H1 (cell line): ENCODE measurements around the gene SELENBP1. TPM values are rescaled to one million over a fixed set of nuclear protein-coding genes. Genes with fewer than 3 reads are reported as not detected.

ENCODE experiments used
- CTCF ChIA-PET: fragments of 300-600 bp; sonication (Branson Sonifier 250); formaldehyde crosslinking; loops from one replicate; lab custom pipeline; 2021; ENCODE audit not compliant: partially characterized antibody; lab: Charles Lee
- POLR2A ChIA-PET: fragments of 300-600 bp; sonication (Branson Sonifier 250); formaldehyde crosslinking; loops from one replicate; lab custom pipeline; 2021; ENCODE audit warnings: inconsistent platforms; ENCODE audit not compliant: partially characterized antibody; lab: Charles Lee
- DNase-seq, 2 experiments: peaks; one replicate each; pipeline versions ENCODE4 v3.0.0 to v3.0.0-alpha.2; 2010 to 2022; ENCODE audit warnings: low spot score in 2 of 2, low read depth in 1 of 2, mixed read lengths in 1 of 2
- FAIRE-seq: peaks from 2 replicates; lab custom pipeline; 2011; peaks lifted over from hg19 to GRCh38; lab: Jason Lieb, UNC
- H2AFZ ChIP-seq: 2 replicates; pipeline ENCODE4 v1.8.1; 2012; ENCODE audit warnings: low read length, inconsistent platforms
- H2AK5ac ChIP-seq: 2 replicates; pipeline ENCODE4 v1.6.1; 2013; ENCODE audit warnings: low read depth, low read length
- H2BK120ac ChIP-seq: replicated peaks from 2 replicates; pipeline ENCODE3; 2013; ENCODE audit warnings: low read depth, low read length, inconsistent platforms
- H2BK12ac ChIP-seq: 2 replicates; pipeline ENCODE4 v1.6.1; 2013; ENCODE audit warnings: low read depth, low read length
- H2BK15ac ChIP-seq: 2 replicates; pipeline ENCODE4 v1.6.1; 2013; ENCODE audit warnings: low read length
- H2BK20ac ChIP-seq: 2 replicates; pipeline ENCODE4 v1.6.1; 2013; ENCODE audit warnings: low read length
- H2BK5ac ChIP-seq: 2 replicates; pipeline ENCODE4 v1.6.1; 2013; ENCODE audit warnings: low read depth, low read length
- H3K14ac ChIP-seq: 2 replicates; pipeline ENCODE4 v1.6.1; 2013; ENCODE audit warnings: inconsistent platforms; ENCODE audit not compliant: insufficient read length
- H3K18ac ChIP-seq: 2 replicates; pipeline ENCODE4 v1.6.1; 2013; ENCODE audit warnings: low read length; ENCODE audit errors: extremely low read depth
- H3K23ac ChIP-seq: 2 replicates; pipeline ENCODE4 v1.6.1; 2013; ENCODE audit warnings: inconsistent platforms; ENCODE audit not compliant: insufficient read length
- H3K23me2 ChIP-seq: 2 replicates; pipeline ENCODE4 v1.6.1; 2013; ENCODE audit warnings: low read depth, low read length
- H3K27ac ChIP-seq: 2 replicates; pipeline ENCODE4 v1.6.1; 2011; ENCODE audit warnings: low read depth, low read length, inconsistent platforms
- H3K27me3 ChIP-seq, 4 experiments: replicated peaks in 1 of 4; 1 replicate in 1 of 4; 2 replicates in 3 of 4; pipeline versions ENCODE4 v1.6.1 to v1.8.1; 2011 to 2013; ENCODE audit warnings: low read length in 3 of 4, mild to moderate bottlenecking in 3 of 4, inconsistent platforms in 2 of 4, mixed read lengths in 2 of 4, moderate library complexity in 1 of 4; ENCODE audit not compliant: control insufficient read depth in 3 of 4, insufficient read depth in 3 of 4; ENCODE audit errors: extremely low read depth in 1 of 4
- H3K36me3 ChIP-seq, 4 experiments: 2 replicates each; pipeline versions ENCODE4 v1.6.1 to v1.8.1; 2011 to 2013; ENCODE audit warnings: mild to moderate bottlenecking in 4 of 4, low read length in 3 of 4, moderate library complexity in 2 of 4, control low read depth in 1 of 4, inconsistent platforms in 1 of 4; ENCODE audit not compliant: insufficient read depth in 4 of 4, control insufficient read depth in 2 of 4
- H3K4ac ChIP-seq: replicated peaks from 2 replicates; pipeline ENCODE3; 2013; ENCODE audit warnings: low read length, low read depth, mixed read lengths, inconsistent platforms; ENCODE audit not compliant: insufficient read length
- H3K4me1 ChIP-seq, 4 experiments: replicated peaks in 1 of 4; 1 replicate in 1 of 4; 2 replicates in 3 of 4; pipeline versions ENCODE4 v1.6.1 to v1.8.1; 2011 to 2013; ENCODE audit warnings: low read length in 3 of 4, inconsistent platforms in 2 of 4, mixed read lengths in 1 of 4; ENCODE audit not compliant: insufficient read depth in 4 of 4, control insufficient read depth in 3 of 4
- H3K4me2 ChIP-seq, 2 experiments: 2 replicates each; pipeline versions ENCODE4 v1.6.1 to v1.8.1; 2011 to 2013; ENCODE audit warnings: low read depth in 2 of 2, low read length in 2 of 2, control low read depth in 1 of 2, inconsistent platforms in 1 of 2, mild to moderate bottlenecking in 1 of 2; ENCODE audit not compliant: insufficient read depth in 1 of 2
- H3K4me3 ChIP-seq, 4 experiments: fragments of 200-600, 300-600 bp in 1 of 4; sonication (generic), shearing (Covaris generic), sonication (Bioruptor Twin) in 1 of 4; 2 replicates each; pipeline versions ENCODE4 v1.5.1 to v1.8.1; 2011 to 2016; ENCODE audit warnings: low read length in 4 of 4, low read depth in 3 of 4, control low read depth in 2 of 4, inconsistent platforms in 2 of 4, mild to moderate bottlenecking in 2 of 4, mixed read lengths in 1 of 4, moderate library complexity in 1 of 4; ENCODE audit not compliant: insufficient read depth in 2 of 4; ENCODE audit errors: extremely low read depth in 1 of 4
- H3K56ac ChIP-seq: replicated peaks from 2 replicates; pipeline ENCODE3; 2013; ENCODE audit warnings: low read depth, mild to moderate bottlenecking, mixed read lengths, low read length, inconsistent platforms; ENCODE audit not compliant: insufficient read length
- H3K79me1 ChIP-seq: 2 replicates; pipeline ENCODE4 v1.6.1; 2013; ENCODE audit warnings: low read depth, low read length, control low read depth
- H3K79me2 ChIP-seq, 2 experiments: 2 replicates each; pipeline versions ENCODE4 v1.6.1 to v1.8.1; 2012 to 2013; ENCODE audit warnings: low read length in 2 of 2, mild to moderate bottlenecking in 2 of 2, inconsistent platforms in 1 of 2; ENCODE audit not compliant: insufficient read depth in 2 of 2, control insufficient read depth in 1 of 2
- H3K9ac ChIP-seq, 4 experiments: replicated peaks in 1 of 4; 1 replicate in 1 of 4; 2 replicates in 3 of 4; pipeline versions ENCODE4 v1.6.1 to v1.8.1; 2011 to 2013; ENCODE audit warnings: low read depth in 3 of 4, low read length in 3 of 4, control low read depth in 2 of 4, mild to moderate bottlenecking in 2 of 4, moderate library complexity in 2 of 4, inconsistent platforms in 1 of 4; ENCODE audit errors: extremely low read depth in 1 of 4
- H3K9me3 ChIP-seq, 2 experiments: 2 replicates each; pipeline versions ENCODE4 v1.6.1 to v1.8.1; 2012 to 2013; ENCODE audit warnings: mild to moderate bottlenecking in 2 of 2, moderate library complexity in 2 of 2, control low read depth in 1 of 2, inconsistent platforms in 1 of 2, low read depth in 1 of 2, low read length in 1 of 2, mixed read lengths in 1 of 2; ENCODE audit not compliant: insufficient read depth in 2 of 2
- H4K20me1 ChIP-seq, 2 experiments: replicated peaks in 1 of 2; 2 replicates each; pipeline versions ENCODE3 to v1.8.1; 2011 to 2013; ENCODE audit warnings: inconsistent platforms in 2 of 2, low read length in 2 of 2, mild to moderate bottlenecking in 1 of 2; ENCODE audit not compliant: insufficient read depth in 2 of 2, control insufficient read depth in 1 of 2
- H4K5ac ChIP-seq: 2 replicates; pipeline ENCODE4 v1.6.1; 2013; ENCODE audit warnings: low read length, low read depth, mixed read lengths, inconsistent platforms; ENCODE audit not compliant: insufficient read length
- H4K8ac ChIP-seq: 2 replicates; pipeline ENCODE4 v1.8.0; 2013; ENCODE audit warnings: mild to moderate bottlenecking, moderate library complexity, low read length, inconsistent platforms; ENCODE audit not compliant: insufficient read depth; ENCODE audit errors: extremely low read depth
- H4K91ac ChIP-seq: replicated peaks from 2 replicates; pipeline ENCODE3; 2013; ENCODE audit warnings: low read length, mixed read lengths, inconsistent platforms; ENCODE audit not compliant: insufficient read length
- ASH2L ChIP-seq: fragments of 200-600, 300-600 bp; sonication (generic); IDR thresholded peaks from one replicate; pipeline ENCODE4 v1.7.1; 2017; ENCODE audit warnings: low read length
- CBX5 ChIP-seq: fragments of 300-800, 300-1000 bp; sonication (generic); IDR thresholded peaks from 2 replicates; pipeline ENCODE4 v1.7.1; 2016; ENCODE audit warnings: antibody characterized with exemption, low read length, low read depth
- KDM1A ChIP-seq: fragments of 200-600, 300-600 bp; sonication (generic); IDR thresholded peaks from 2 replicates; pipeline ENCODE4 v1.7.1; 2016; ENCODE audit warnings: mild to moderate bottlenecking, low read length, borderline replicate concordance
- SUZ12 ChIP-seq: fragments of 200-600 bp; sonication (generic); IDR thresholded peaks from 2 replicates; pipeline ENCODE4 v1.6.1; 2012; ENCODE audit warnings: mild to moderate bottlenecking, inconsistent platforms, low read length, moderate library complexity, mixed read lengths
- TAF1 ChIP-seq: IDR thresholded peaks from 2 replicates; pipeline ENCODE4 v1.6.1; 2011; ENCODE audit warnings: mild to moderate bottlenecking, low read depth, low read length
- WGBS, 2 experiments: shearing (Covaris generic) in 1 of 2; methylation state at CpG; one replicate each; pipeline versions ENCODE4 v1.1.6 to v1.1.7; 2013 to 2015; ENCODE audit warnings: low lambda C conversion rate in 2 of 2, mixed read lengths in 2 of 2, inconsistent platforms in 1 of 2, low coverage in 1 of 2, missing lambda C conversion rate in 1 of 2; ENCODE audit not compliant: insufficient replicate concordance in 2 of 2, insufficient coverage in 1 of 2, insufficient read length in 1 of 2; ENCODE audit errors: extremely low coverage in 1 of 2, missing lambda C conversion rate in 1 of 2; 5-methylcytosine and 5-hydroxymethylcytosine counted together
- polyA plus RNA-seq, 7 experiments: library from polyadenylated mRNA; depleted of rRNA in 3 of 7; stranded (reverse) in 5 of 7; unstranded in 2 of 7; fragments of >200 nt in 5 of 7; fragments of 200-250 nt in 2 of 7; gene quantifications; 1 replicate in 5 of 7; 2 replicates in 1 of 7; 4 replicates in 1 of 7; pipeline versions ENCODE4 v1.2.1 to v1.2.3, GENCODE V29; 2011 to 2013; ENCODE audit warnings: missing spikeins in 2 of 7, mixed read lengths in 2 of 7
- total RNA-seq: library from RNA; stranded (reverse); fragmentation: NEBNext Ultra II Directional; extraction: Animal tissue kit (Norgen Biotek cat#: 25700); gene quantifications from 2 replicates; pipeline ENCODE4 v1.2.1, GENCODE V29; 2021

SELENBP1 gene
- total and polyA plus RNA-seq, 2 of the 8 experiments (the other 6 are each of a cell fraction or from before 2014, with no cell fraction given) = 20.0 to 32.4 TPM

- Histone ChIP-seq H3K18ac (no peak overlapping the region), H2BK12ac (no peak overlapping the region), H3K27ac (no peak overlapping the region), H2BK120ac (no peak overlapping the region), H4K91ac (no peak overlapping the region), H3K79me1 (no peaks in the 10 kb centered on the region), H3K23ac (no peak overlapping the region), H3K9ac (no peak overlapping the region), H3K4me3 (no peak overlapping the region), H2BK5ac (no peak overlapping the region), H3K4me2 (no peak overlapping the region), H3K36me3 (no peaks in the 10 kb centered on the region), H3K9me3 (0 out of 4 replicates have a peak, but pooled peaks cover 0 to 5% of the 10 kb centered on the region in 2 experiments), H3K79me2 (no peaks in the 10 kb centered on the region), H3K4ac (no peak overlapping the region), H3K56ac (no peak overlapping the region), H4K20me1 (no peaks in the 10 kb centered on the region), H4K5ac (no peak overlapping the region), H3K23me2 (no peaks in the 10 kb centered on the region), H2BK20ac (no peak overlapping the region), H3K27me3 (no peaks in the 10 kb centered on the region), H2AFZ (no peak overlapping the region), H2BK15ac (no peak overlapping the region)
- CTCF ChIA-PET = interaction anchor here (1.0 to 1.6 kb wide), 3 partner anchors 8 to 16 kb away, joined by 5 read pairs; no protein-coding TSS in a partner anchor
- DNase-seq (no peak), FAIRE-seq (no peak)
- POLR2A ChIA-PET = interaction anchor here (1.2 to 2.0 kb wide), 5 partner anchors 8 to 42 kb away, joined by 4 to 10 read pairs (median 5); partner anchors contain the start of genes PSMB4 and RFX5
- WGBS, 2 experiments = 80% methylated on average over 2 of the region's 2 CpGs; no CpG with 5 or more reads in 1 of the 2 experiments
- TF ChIP-seq CBX5 (no peak), SUZ12 (no peak), KDM1A (no peak), TAF1 (no peak), ASH2L (no peak)
- TF ChIP-seq, all 59 proteins: peak for 0
- Histone ChIP-seq H3K4me1 (no peaks in the 10 kb centered on the region), H2AK5ac (no peak overlapping the region), H3K14ac (no peak overlapping the region), H4K8ac (no peak overlapping the region; the same call in 1 of the 2 replicates)
These were observed 15.8 kb downstream of the SELENBP1 start for GRCh38 chr1:151356696-151357095.
